Stimulated activated CD4-positive, alpha-beta T cell treated with anti-CD3 and anti-CD28 coated beads, TNF-alpha, amount 100 ng/mL, for 24 hours (primary cell): ENCODE results near the gene LACTB.

Experiments used
- DNase-seq, 3 experiments: peaks; one replicate each; pipeline ENCODE4 v3.0.0-alpha.2; 2020; ENCODE audit warnings: low read depth in 3 of 3

Gene LACTB

GRCh38 chr15:63121382-63122001 lies at the start of gene LACTB:
TSS of gene LACTB (plus strand) at chr15:63121861. CDS start at chr15:63121872, 11 bp downstream.
- peak; percentile 66 to 81 (median 70) for DNase-seq

DNA sequence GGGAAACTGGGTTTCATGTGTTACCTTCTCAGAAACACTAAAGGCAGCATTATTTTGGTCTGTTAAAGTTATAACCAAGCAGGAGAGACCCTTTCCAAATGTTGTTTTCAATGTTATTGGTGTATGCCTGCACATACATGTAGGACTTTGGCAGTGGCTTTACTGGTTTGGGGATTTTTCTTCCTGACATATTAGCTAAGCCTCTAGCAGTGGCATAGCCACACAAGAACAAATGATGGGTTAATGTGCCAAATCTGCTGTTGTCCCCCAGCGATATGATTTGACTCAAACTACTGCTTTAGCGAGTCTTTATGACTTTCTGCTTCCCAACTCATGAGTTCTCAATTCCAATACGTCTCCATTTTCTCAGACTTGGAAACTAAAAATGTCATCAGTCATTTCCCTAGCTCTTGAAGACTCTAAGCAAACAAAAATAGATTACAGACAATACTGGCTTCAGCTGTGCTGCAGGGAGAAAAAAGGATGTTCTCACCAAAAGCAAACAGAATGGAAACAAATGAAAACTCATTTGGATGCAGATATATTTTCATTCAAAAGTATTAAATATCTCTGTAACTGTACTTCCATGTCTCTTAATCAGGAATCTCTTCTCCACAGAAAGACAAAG lies 49.5 kb upstream of the LACTB start:
- no peak for DNase-seq

GRCh38 chr15:63072809-63073277 lies 48.8 kb upstream of the LACTB start:
- DNase-seq: no peak

GRCh38 chr15:63073497-63074172 lies 48.0 kb upstream of the LACTB start:
- no peak for DNase-seq

DNA sequence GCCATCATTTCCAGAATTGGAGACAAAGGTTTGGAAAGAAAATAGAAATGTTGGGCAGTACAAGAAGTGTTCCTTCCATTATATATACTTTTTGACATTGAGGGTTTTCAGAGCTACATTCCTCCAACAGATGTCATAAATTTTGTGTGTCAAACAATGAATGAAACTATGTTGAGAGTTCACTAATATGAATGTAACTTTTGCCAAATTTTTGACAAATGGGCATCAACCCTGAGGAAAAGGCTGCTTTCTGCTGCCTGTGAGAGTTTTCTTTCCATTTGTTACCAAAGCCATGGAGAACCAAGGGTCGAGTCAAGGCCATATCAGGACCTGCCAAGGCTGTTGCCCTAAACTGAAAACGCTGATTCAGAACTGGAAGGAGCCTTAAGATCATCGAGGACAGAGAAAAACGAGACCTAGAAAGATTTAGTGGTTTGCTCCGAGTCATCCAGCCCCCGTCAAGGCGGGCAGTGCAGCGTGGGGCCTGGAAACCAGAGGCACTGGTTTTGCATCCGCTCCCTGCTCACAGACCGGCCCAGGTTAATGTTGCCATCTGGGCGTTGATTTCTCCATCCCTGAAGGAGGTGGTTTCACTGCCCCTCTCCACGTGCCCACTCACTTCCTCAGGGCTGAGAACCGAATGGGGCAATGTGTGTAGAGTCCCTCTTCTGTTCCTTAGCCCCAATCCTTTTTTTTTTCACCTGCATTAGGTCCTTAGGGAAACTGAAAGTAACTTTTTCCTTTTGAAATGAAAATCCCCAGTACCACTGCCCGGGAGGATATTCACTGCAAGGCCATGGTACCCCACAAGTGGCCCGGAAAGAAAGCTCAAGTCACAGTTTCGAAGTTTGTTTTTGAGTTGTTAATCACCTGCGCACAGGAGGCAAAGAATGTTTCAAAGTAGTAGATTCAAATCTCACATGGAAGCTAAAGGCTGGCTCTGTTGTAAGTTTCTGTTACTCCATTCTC lies 46.4 kb upstream of the LACTB start:
- DNase-seq: no peak

DNA sequence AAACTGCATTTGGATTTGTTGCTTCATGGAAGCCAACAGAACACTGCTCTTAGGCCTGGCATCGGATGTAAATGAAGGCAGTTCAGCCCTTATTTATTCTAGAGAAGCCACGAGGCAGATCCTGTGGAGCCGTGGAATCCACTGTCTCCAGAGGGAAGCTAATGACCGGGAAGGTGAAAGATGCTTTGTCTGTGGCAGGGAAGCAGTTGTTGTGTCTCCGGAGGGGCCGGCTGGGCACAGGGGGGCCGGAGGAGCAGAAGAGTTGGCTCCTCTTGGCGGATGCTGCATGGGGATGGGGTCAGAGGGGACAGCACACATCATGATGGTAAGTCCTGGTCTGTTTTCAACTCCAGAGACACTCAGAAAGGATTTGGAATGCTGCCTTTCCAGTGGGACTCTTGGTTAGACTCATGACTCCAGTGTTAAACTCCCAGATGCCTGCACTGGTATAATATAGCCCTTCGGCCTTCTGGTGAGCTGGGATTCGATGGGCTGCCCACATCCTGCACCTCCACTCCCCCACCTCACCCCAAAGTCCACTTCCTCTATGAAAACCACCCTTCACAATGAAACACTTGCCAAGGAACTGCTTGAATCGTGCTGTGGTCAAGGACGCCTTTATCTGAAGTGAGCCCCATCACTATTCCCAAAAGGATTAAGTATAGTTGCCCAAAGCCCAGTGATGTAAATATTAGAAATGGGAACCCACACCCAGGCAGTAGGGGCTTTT lies 45.5 kb upstream of the LACTB start:
- no peak for DNase-seq

DNA sequence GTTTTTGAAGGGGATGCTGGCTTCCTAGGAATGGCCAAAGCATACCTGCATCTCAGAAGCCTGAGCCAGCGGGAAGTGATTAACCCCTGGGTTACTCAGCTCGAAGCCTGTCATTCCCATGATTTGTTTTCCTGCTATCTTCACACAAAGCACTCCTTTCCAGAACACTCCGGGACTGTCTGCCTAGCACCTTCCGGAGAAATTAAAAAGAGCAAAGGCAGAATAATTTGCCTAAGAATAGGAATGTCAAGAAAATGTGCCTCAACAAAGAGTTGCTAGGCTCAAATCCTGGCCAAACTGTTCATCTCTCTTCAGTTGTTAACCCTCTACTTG lies 45.0 kb upstream of the LACTB start:
- no peak for DNase-seq

GRCh38 chr15:63077952-63078351 lies 43.7 kb upstream of the LACTB start:
- DNase-seq: no peak

DNA sequence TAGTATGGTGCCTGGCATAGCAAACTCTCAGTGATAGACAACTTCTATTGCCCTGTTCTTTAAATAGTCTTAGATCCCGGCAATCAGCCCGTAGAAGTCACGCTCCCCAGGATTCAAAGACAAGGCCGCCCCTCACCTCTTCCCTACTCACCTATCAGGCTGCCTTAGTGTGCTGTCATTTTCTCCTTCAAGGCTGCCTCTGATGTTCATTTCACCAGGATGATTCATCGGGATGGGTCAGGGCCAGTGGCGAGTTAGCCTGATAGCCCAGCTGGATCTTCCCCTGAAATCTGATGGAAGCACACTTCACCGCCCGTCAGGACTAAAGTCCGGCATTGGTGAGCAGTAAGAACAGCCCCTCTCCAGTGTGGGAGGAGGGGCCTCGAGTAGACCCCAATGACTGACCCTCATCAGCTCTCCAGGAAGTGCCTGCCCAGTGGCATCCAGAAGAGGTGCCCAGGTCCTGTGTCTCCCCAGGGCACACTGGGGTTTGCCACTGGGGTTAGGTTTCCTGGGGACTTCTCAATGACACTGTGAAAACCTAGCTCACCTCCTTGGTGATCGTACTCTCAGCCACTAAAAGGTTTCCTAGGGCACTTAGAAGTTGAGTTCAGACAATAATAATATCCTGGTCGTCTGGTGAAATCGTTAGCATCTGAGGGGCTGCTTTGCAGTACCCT lies 41.6 kb upstream of the LACTB start:
- no peak for DNase-seq

DNA sequence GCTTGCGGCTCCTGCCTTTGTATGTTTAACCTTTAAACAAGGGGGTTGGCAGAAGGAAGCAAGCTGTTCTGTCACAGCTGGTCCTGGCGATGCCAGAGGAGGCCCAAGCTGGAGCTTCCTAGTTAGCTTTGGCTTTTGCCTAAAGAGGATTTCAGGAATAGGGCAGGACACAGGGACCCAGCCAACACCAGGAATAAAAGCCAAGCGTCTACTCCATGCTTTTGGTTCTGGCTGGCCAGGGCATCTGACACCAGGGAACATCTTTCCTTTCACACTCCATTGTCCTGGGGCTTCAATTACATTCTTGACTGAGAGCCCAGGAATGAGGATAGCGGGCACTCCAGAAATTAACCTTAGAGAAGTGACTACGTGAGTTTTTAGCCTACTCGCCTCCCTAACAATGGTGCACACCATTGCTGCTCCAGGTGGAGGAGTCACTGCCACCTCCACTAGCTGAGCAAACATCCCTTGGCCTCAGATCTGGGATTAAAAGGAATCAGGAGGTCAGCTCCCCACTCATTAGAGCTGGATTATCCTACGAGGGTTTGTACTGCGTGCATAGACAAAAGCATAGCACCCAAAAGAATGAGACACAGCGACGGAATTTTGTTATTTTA lies 40.9 kb upstream of the LACTB start:
- DNase-seq: no peak

DNA sequence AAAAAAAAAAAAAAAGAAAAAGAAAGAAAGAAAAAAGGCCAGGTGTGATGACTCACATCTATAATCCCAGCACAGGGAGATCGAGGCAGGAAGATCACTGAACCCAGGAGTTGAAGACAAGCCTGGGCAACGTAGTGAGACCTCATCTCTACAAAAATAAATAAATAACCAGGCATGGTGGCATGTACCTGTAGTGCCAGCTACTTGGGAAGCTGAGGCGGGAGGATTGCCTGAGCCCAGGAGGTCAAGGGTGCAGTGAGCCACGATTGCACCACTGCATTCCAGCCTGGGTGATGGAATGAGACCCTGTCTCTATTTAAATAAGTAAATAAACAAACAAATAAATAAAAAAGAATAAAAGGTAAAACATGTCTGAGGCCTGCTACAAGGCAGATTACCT lies 39.3 kb upstream of the LACTB start:
- DNase-seq: no peak

DNA sequence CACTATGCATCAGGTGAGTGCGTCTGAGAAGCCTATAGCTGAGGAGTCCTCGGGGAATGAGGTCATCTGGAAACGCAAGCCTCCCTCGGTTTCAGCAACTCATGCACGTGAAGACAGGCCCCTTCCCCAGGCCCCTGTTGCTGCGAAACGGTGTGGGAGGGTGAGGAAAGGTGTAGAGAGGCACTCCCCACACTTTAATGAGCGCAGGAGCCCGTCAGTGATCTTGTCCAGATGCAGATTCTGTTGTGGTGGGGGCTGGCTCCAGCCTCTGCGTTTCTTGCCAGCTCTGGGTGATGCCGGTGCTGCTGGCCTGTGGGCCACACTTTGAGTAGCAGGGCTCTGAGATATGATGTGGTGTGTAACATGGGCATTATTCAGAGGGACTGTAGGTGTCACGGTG lies 38.6 kb upstream of the LACTB start:
- DNase-seq: no peak

GRCh38 chr15:63083541-63083940 lies 38.1 kb upstream of the LACTB start:
- no peak for DNase-seq

- no peak for DNase-seq
Measured at GRCh38 chr15:63084806-63085205, 36.9 kb upstream of the LACTB start.

- DNase-seq: no peak
Measured at GRCh38 chr15:63085289-63085688, 36.4 kb upstream of the LACTB start.

GRCh38 chr15:63086271-63086670 lies 35.4 kb upstream of the LACTB start:
- DNase-seq: no peak

- no peak for DNase-seq
Measured at GRCh38 chr15:63086947-63087346, 34.7 kb upstream of the LACTB start.

DNA sequence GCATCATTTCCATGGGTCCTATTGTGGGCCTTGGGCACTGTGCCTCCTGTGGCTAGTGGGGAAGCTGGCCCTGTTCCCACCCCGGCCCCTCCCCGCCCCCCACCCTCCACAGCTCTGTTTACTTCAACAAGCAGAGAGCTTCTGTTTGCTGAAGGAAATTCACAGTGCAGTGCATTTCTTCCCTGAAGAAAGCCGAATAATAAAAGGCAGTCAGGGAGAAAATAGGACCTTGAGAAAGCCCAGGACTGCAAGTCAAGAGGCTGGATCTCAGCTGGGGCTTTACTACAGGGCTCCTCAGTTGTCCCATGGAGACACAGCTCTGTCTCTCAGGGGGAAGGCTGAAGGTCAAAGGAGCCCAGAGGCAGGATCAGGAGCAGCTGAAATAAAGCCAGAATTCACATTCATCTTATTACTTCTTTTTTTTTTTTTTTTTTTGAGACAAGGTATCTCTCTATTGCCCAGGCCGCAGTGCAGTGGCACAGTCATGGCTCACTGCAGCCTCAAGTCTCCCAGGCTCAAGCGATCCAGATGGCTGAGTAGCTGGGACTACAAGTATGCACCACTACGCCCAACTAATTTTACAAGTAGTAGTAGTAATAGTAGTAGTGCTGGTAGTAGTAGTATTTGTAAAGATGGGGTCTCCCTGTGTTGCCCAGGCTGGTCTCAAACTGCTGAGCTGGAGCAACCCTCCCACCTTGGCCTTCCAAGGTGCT lies 33.0 kb upstream of the LACTB start:
- DNase-seq: no peak

GRCh38 chr15:63089260-63090043 lies 32.2 kb upstream of the LACTB start:
- DNase-seq: no peak
